ENCODE data around the gene SLC7A10. TPM values are rescaled to one million over a fixed set of nuclear protein-coding genes. Genes with fewer than 3 reads are reported as not detected.
"Not testable (repeated sequence)": the region's sequence is repeated elsewhere in the genome, so short reads cannot be mapped to it uniquely, and the experiment has no call there.

SLC7A10 gene
- total RNA-seq, 1 donor from 2014 or later, result not detected

DNA sequence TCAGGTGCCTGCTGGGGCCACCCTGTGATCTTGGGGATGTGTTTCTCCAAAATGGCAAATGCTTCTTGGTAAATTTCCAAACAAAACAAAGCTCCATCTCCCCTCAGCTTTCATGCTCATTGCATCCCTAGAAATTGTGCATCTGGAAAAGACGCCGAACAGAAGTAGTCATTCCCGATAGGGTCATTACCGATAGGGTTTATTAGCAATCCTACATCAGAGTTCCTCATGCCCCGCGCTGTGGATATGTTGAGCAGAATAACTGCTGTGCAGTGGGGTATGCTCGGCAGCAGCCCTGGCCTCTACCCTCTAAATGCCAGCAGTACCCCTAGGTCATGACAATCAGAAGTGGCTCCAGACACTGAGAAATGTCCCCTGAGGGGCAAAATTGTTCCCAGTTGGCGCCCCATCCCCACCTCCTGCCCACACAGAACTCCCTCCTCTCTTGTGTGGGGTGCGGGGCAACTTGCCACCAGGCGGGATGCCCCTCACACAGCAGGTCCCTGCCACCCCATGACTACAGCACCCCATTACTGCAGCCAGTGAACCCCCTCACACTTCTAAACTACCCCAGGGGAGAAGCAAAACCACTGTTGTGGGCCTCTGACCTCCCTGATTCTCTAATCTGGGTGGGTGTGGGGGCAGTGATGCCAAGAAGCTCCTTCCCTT is 13.0 kb upstream of the SLC7A10 start:
- DNase-seq (ENCODE audit: low spot score), result no peak

DNA sequence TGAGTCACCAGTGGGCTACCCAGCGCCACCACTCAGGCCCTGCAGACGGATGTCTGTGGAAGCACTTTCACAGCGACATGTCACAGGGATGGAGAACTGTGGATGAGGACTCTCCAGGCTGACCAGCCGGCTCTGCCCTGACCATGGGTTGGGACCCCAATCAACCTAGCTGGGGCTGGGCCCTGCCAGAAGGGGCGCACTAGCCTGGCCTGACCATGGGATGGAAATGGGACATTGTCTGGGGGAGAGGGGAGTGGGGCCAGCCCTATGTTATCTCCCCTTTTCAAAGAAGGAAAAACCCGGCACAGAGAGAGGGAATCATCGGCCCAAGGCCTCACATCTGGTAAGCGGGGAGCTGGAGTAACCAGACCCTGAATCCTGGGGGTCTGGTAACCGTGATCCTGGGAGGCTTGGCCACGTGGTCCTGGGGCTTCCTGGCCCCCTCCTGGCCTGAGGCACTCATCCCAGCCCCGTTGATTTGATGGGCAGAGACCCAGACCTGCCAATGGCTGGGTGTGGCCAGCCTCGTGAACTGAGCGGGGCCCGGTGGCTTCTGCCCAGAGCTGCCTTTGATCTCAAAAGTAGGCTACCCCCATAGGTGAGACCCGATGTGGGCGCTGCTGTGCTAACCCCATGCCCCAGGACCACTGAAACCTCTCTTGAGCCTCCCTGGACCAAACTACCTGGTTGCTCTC is 11.2 kb upstream of the SLC7A10 start:
- DNase-seq (ENCODE audit: low spot score), result no peak

DNA sequence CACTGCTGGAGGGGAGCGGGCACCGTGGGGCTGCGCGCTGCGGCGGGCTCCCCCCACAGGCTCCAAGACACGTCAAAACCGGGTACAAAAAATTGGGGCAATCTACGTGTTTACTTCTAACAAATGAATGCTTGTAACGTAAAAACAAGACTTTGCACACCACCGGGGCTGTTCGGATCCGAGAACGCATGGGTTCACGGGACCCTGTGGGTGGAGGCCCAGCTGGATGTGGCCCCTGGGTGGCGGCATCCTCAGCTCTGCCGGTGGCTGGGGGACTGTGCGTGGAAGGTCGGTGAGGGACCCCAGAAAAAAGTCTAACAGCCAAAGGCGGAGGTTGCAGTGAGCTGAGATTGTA is 10.3 kb upstream of the SLC7A10 start:
- no peak for DNase-seq (ENCODE audit: low spot score)

DNA sequence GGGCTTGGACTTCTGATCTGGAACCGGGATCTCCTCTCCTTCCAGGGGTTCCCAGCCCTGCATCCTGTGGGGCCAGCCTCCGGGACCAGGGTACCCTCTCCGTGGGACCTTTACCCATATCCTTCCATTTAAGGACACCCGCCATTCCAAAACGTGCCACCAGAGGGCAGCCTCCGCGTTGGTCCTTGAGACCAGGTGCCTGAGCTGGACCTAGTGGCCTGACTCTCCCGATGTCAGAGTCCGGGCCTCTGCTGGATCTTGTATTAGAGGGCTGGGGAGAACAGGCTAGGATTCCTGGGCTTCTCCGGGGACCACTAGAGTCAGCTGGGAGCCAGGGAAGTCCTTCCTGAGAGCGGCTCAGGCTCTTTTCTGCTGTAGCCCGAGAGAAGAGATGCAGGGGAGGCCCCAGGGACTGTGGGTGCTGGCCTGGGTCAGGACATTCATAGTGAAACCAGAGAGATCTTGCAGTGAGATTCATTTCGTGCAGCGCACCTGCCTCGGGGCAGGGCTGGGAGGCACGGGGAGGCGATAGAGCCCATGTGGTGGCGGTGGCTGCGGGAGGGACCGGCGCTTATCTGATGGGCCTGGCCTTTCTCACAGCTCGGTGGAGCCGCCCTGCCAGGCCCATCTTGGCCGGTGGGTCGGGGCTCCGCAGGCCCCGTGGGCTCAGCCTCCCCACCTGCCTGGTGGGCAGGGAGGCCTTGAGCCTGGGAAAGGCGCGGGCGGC is 9.8 kb upstream of the SLC7A10 start:
- peak; percentile 84 for DNase-seq (ENCODE audit: low spot score)

DNA sequence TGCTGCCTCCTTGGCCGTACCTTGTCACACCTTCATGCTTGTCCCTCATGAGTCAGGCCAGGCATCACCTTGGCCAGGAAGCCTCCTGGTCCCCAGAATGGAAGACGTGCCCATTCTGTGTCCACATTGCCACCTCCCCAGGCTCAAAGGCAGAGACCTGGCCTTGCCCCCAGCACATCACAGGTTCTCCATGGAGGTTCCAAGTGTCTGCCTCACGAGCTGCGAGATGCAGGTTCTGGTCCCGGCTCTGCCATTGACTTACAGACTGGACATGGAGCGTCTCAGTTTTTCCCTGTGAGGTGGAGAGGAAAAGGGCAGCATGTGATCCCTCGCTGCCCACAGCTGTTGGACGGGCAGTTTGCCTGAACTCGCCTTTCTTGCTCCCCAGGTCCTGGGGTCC is 9.1 kb upstream of the SLC7A10 start:
- no peak for DNase-seq (ENCODE audit: low spot score)

DNA sequence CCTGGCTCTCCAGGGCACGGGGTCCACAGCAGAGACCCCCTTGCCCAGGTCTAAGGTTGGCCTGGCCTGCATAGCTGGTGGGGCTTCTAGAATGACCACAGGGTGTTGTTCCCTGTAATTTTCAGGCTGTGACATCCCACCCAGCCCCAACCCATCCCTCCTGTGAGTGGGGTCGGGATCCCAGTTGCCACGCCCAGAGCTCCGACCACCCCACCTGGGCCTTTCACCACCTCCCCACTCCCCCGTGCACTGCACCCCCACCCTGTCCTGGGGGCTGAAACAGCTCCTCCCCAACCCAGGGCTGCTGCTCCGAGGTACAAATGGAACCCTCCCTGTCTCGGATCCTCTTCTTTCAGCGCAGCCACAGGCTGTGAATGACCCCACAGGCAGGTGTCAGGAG is 8.4 kb upstream of the SLC7A10 start:
- DNase-seq (ENCODE audit: low spot score), result no peak

DNA sequence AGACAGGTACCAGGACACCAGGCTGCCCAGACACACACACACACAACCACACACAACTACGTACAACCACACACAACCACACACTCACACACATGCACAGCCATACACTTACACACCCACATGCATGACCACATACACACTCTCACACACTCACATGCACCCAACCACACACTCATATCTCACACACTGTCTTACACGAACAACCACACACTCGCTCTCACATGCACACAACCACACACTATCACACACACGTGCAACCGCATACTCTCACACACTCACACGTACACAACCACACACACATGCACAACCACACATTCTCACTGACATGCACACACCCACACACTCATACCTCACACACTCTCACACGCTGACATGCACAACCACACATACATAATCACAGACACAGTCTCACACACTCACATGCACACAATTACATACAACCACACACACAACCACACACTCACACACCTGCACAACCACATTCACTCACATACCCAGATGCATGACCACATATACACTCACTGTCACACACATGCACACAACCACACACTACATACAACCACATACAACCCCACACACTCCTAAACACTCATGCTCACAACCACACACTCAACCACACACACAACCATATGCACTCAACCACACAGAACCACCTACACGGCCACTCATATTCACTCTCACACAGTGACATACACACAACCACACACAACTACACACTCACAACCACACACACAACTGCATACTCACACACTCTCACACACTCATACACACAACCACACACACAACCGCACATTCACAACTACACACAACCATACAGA is 7.6 kb upstream of the SLC7A10 start:
- no peak for DNase-seq (ENCODE audit: low spot score)

DNA sequence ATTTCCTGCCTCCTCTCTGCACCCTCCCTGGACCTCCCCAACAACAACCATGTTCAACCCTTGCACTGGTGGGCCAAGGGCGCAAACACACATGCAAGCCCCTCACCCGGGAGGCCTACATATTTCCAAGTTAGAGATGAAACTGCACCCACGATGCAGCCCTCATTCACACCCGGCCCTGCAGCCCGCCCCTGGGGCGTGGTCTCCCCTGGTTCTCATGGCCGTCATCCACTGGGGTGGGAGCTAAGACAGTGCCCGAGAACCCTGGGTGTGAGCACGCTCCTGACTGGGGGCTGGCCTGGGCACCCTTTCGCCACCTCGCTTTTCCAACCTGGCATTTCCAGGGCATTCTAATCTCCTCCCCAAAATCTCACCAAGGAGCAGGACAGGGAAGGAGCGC is 7.0 kb upstream of the SLC7A10 start:
- DNase-seq (ENCODE audit: low spot score), result no peak

DNA sequence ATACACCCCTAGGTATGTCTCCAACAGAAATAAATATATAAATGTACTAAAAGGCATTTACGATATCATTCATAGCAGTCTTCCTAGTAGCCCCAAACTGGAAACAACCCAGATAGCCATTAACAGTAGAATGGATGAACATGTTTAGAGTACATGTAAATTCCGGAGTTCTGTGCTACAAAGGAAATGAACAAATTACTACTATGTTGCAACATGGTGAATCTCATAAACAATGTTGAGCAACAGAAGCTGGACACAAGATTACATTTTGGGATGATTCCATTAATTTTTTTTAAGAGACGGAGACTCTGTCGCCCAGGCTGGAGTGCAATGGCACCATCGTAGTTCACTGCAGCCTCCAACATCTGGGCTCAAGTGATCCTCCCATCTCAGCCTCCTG is 5.9 kb upstream of the SLC7A10 start:
- no peak for DNase-seq (ENCODE audit: low spot score)

DNA sequence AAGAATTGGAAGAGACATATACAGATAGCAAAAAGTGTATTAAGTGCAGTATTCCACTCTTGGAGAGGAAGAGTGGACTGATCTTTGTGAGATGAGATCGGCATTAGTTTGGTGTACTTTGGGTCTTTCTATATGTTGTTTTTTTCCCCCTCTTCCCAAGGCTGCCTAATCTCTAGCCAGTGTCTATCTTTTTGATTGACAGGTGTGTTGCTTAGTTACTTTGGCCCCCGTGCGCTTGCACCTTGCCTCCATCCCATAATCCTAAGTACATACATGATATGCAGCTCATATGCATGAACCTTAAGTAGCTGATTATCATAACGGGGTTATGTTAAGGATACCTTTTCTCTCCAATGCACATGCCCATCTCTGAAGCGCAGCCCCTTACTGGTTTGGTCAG is 4.3 kb upstream of the SLC7A10 start:
- DNase-seq (ENCODE audit: low spot score), result no peak

DNA sequence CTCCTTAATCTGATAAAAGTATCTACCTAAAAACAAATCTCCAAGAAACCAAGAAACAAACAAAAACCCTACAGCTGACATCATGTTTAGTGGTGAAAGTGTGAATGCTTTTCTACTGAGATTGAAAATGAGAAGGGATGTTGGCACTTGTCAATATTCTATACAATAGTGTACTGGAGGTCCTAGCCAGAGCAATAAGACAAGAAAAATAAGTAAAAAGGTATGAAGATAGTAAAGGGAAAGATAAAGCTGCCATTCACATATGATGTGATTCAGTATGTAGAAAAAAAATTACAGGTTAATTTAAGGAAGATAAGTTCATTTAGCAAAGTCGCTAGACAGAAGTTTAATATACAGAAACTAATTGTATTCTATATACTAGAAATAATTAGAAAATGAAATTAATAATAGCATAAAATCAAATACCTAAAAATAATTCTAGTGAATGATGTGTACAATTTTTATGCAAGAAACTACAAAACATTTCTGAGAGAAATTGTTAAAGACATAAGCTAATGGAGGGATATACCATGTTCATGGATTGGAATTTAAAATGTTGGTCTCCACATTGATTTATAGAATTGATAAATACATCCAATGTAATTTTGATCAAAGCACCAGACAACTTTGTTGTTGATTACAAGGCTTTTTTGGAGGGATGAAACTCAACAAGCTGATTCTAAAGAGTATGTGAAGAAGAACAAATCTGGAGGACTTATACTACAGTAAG is 2.4 kb upstream of the SLC7A10 start:
- DNase-seq (ENCODE audit: low spot score), result no peak

DNA sequence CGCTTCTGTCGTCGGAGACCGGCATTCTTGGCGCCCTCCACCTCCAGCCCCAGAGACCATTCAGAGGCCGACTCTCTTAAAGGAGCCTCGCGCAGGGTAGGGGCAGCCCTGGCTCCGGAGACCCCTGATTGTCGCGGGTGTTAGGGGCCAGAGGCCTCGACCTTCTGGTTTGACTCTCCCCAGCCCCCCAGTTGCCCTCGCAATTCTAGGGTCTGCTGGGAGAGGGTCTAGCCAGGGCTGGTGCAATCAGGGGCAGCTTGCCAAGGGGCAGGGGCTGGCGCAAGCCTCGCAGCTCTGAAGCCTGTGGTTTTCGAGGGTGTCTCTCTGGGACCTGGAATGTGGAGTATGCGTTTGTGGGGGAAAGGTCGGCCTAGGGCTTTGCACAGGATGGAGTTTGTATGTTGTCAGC is 1.6 kb upstream of the SLC7A10 start:
- DNase-seq (ENCODE audit: low spot score), result no peak

DNA sequence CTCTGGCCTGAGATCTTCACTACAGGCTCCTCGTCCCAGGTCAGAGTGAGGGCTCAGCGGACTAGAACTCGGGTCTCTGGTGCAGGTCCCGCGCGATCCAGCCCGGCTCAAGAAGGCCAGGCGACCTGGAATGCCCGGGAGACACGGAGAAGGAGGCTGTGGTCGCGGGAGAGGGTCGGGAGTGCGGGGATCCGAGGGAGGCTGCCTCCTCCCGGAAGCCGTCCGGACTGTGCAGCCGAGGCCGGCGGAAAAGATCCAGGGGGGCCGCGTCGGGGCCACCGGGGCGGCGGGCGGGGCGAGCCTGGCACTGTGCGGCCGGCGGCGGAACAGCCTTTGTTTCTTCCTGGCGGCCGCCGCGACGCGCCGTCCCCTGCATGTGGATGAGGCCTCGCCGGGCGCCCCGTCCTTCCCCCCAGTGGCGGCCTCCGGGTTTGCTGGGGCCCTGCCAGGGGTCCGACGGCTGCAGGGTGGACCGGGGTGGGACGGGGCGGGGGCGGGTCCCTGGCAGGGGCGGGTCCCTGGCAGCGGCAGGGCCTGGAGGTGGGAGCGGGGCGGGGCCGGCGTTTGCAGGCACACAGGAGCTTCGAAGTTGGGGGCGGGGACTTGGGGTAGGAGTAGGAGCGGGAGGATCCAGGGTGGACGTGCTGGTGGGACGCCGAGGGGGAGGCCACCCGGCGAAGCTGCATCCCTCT is 1.0 kb upstream of the SLC7A10 start:
- DNase-seq (ENCODE audit: low spot score), result no peak

DNA sequence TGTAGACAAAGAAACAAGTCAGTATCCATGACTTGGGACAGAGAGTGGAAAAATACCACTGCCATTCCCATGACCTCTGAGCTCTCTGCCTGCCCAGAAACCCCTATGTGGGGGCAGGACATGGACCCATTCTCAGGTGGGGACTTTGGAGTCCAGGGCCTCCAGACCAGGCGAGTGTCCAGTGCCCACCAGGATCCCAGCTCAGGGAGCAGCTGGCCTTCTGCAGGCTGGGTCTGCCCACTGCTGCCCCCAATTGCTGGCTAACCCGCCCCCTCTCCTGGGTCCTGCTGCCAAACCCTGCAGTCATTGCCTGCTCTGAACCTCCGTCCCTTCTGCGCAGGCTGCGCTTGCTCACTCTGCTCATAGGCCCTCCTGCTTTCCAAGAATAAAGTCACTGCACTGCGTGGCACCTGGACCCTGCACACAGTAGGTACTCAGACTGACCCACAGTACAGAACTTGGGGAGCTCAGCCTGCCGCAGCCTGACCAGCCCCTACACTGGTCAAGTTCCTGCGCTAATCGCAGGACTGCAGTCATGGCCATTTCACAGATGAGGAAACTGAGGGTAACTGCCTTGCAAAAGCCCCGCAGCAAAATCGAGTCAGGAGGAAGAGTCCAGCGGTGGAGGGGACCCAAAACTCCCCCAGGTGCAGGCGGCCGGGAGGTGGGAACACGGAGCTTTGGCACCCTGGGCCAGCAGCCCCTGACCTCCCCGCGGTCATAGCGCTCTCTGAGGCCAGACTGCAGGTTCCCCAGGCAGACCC is 774 bp downstream of the SLC7A10 start:
- no peak for DNase-seq (ENCODE audit: low spot score)

DNA sequence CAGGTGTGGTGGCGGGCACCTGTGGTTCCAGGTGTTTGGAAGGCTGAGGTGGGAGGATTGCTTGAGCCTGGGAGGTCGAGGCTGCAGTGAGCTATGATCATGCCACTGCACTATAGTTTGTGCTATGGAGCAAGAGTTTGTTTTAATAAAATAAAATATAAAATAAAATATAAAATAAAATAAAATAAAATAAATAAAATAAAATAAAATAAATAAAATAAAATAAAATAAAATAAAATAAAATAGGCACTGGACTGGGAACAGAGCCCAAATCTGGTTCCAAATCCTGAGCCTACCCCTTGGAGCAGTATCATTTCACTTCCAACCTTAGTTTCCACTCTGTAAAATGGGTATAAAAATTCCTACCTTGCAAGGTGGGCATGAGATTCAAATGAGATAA is 3.4 kb downstream of the SLC7A10 start:
- DNase-seq (ENCODE audit: low spot score), result not testable (repeated sequence)

DNA sequence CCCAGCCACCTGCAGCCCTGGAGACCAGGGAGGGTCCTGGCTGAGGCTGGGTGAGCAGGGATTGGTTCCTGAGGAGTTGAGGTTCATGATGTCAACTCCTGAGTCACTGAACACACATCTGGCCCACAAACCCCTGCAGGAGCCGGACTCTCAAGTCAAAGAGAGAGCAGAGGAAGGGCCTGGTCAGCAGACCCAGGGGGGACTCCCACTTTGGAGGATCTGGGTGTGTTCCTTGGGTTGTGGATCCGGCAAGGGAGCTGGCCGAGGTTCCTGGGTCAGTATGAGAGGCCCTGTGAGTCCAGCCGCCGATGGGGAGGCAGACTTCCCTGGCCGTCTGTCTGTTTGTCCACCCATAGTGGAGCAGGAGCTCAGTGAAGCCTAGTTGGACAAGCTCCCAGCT is 4.0 kb downstream of the SLC7A10 start:
- DNase-seq (ENCODE audit: low spot score), result no peak

DNA sequence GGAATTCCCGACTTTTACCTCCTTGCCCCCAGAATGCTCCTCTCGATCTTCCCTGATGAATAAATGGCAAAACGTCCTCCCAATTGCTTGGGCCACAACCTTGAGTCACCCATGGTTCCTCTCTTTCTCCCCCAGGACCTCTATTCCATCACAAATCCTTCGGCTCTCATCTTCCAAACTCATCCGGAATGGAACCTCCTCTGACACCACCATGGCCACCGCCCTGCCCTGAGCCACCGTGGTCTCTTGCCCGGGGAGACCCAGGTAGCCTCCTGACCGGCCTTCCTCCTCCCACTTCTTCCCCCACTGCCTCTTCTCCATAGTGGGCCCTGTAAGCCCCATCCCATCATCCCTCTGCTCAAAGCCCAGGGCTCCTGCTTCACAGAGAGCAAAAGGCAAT is 4.9 kb downstream of the SLC7A10 start:
- DNase-seq (ENCODE audit: low spot score), result no peak

DNA sequence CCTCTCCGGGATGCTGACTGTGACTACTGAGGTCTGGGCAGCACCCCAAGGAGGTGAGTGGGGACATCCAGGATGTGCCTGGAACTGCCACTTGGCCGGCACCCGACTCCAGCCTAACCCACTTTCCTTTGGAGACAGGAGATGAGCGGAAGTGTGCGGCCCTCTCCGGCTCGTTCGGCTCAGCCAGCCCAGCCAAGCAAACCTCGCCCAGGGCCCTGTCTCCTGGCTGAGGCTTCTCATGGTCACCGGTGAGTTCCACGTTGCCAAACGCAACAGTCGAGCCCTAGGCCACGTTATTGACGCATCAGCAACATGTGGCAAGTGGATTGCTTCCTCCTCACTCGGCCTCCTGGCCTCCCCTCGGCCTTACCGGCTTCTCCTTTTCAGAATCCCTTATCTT is 5.5 kb downstream of the SLC7A10 start:
- no peak for DNase-seq (ENCODE audit: low spot score)

DNA sequence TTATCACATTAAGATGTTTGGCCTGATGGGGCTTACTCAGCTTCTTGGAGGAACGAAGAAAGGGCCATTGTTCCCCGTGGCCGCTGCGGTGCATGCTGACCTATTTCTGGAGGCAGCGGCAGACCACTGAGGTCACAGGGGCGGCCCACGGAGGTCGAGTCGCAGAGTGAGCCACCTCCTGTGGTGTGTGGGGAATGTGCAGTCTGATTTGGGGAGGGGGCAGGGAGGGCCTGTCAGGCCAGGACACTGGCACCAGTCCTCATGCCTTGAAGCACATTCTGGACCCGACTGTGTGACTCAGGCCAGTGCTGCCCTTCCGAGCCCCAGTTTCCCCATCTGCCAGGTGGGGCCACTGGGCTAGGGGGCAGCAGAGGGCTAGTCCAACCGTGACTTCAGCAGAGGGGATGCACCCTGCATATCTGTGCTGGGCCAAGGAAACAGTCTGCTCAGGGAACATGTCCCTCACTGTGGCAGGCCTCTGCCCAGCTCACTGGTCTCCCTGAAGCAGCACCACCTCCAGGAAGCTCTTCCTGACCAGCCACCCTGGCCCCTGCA is 6.3 kb downstream of the SLC7A10 start:
- DNase-seq (ENCODE audit: low spot score), result no peak

DNA sequence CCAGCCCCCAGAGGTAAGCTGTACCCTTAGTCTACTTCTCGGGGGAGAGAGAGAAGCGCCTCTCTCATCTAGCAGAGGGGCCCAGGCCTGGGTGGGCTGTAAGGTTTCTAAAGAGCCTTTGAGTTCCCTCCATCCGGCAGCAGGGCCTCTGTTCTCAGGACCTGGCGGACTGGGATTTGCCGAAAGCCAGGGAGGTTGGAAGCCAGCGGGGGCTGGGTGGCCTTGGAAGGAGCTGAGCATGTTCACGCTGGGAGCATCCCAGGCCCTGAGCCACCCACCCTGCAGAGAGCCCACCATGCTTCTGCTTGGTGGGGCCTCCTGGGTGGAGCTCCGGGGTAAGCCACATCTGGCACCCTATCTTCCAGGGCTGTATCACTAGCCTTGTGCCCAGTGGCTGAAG is 7.8 kb downstream of the SLC7A10 start:
- no peak for DNase-seq (ENCODE audit: low spot score)
